Naive thymus-derived CD4-positive, alpha-beta T cell (primary cell): Measurements from ENCODE around the gene SLC12A1. TPM values are rescaled to one million over a fixed set of nuclear protein-coding genes. Genes with fewer than 3 reads are reported as not detected.

ENCODE experiments used
- polyA plus RNA-seq, 2 donors: library from polyadenylated mRNA; unstranded; fragments of 300-500 nt; fragmentation: Illumina TruSeq; gene quantifications; one replicate each; pipeline ENCODE4 v1.2.3, GENCODE V29; 2021
- total RNA-seq, 6 experiments: library from RNA in 5 of 6; stranded (reverse) in 5 of 6; gene quantifications; 1 replicate in 5 of 6; 2 replicates in 1 of 6; pipeline ENCODE4 v1.2.3 and lab custom pipeline; 2021 to 2026

Gene SLC12A1
- total and polyA plus RNA-seq, 7 experiments from 2014 or later: not detected

Other genes starting within 250 kb of the SLC12A1 start
- gene SLC24A5, start 85.3 kb upstream of the SLC12A1 start, total RNA-seq: not detected
- not detected for gene SLC24A5, start 85.3 kb upstream of the SLC12A1 start, polyA plus RNA-seq
- 10 to 100 TPM; 16.4 to 29.1 (median 17.8) TPM for gene MYEF2, start 28.0 kb upstream of the SLC12A1 start, total RNA-seq
- gene MYEF2, start 28.0 kb upstream of the SLC12A1 start, polyA plus RNA-seq: 1 to 10 TPM; 1.4 to 1.8 TPM
- gene CTXN2, start 14.6 kb upstream of the SLC12A1 start, total RNA-seq: not detected
- not detected for gene CTXN2, start 14.6 kb upstream of the SLC12A1 start, polyA plus RNA-seq
- 100 to 1,000 TPM in 3 of 5 experiments, 10 to 100 TPM in 2; 54.7 to 219 (median 116) TPM for gene DUT, start 125.1 kb downstream of the SLC12A1 start, total RNA-seq
- gene DUT, start 125.1 kb downstream of the SLC12A1 start, polyA plus RNA-seq: 100 to 1,000 TPM; 115 to 134 TPM